Measurements from ENCODE around the gene ANKMY2. TPM values are rescaled to one million over a fixed set of nuclear protein-coding genes. Genes with fewer than 3 reads are reported as not detected.

Gene ANKMY2
- total RNA-seq, 1 donor from 2014 or later = 68.5 TPM

DNA sequence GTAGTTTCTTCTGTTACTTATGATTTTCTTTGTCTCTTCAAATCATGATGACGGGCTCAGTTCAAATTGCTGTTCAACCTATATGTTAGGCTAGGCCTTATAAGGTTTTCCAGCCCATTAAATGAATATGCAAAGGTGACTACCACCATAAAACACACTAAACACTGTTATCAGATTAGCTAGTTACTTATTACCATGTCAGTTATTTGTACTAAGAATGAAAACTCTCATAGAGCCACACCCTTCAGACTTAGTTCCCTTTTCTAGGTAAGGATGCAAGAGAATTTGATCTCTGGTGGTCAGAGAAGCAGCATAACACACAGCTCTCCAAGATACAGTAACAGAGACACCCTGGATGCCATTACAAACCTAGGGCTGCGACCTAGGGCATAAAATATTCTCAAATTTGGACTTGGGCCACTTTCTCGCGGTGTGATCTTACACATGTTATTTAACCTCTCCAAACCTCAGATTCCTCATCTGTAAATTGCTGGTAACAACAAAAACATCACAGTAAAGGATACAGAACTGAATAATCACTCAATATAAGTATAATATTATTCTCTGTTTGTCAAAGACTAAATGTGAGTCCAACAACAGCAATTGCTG lies 35.6 kb downstream of the ANKMY2 start:
- Histone ChIP-seq H3K4me3 (no peak overlapping the region), H3K27ac (no peak overlapping the region), H4K20me1 (ENCODE audit: low read depth) (no peaks in the 10 kb centered on the region), H3K27me3 (no peaks in the 10 kb centered on the region), H2AFZ (replicated peaks) (no peak overlapping the region), H3K36me3 (no peaks in the 10 kb centered on the region), H3K4me1 (no peaks in the 10 kb centered on the region), H3K4me2 (no peak overlapping the region), H3K79me2 (ENCODE audit: low read depth) (no peaks in the 10 kb centered on the region), H3K9ac (no peak overlapping the region), H3K9me3 (ENCODE audit: low read depth) (no peaks in the 10 kb centered on the region), H3F3A (ENCODE audit: low read depth) (no peaks in the 10 kb centered on the region)
- Mint-ChIP-seq H3K36me3 (peaks cover 28% of the 10 kb centered on the region), H3K9me3 (no peaks in the 10 kb centered on the region), H3K4me1 (no peaks in the 10 kb centered on the region), H3K27ac (no peak overlapping the region), H3K4me3 (no peak overlapping the region), H3K27me3 (ENCODE audit: insufficient read depth, low read depth) (no peaks in the 10 kb centered on the region)
- DNase-seq (ENCODE audit: low spot score) = no peak
- TF ChIP-seq EZH2phosphoT487 (IDR thresholded peaks at IDR 0.05) (no peak), EZH2 (IDR thresholded peaks at IDR 0.05) (no peak)
- TF ChIP-seq, protein P1, sequence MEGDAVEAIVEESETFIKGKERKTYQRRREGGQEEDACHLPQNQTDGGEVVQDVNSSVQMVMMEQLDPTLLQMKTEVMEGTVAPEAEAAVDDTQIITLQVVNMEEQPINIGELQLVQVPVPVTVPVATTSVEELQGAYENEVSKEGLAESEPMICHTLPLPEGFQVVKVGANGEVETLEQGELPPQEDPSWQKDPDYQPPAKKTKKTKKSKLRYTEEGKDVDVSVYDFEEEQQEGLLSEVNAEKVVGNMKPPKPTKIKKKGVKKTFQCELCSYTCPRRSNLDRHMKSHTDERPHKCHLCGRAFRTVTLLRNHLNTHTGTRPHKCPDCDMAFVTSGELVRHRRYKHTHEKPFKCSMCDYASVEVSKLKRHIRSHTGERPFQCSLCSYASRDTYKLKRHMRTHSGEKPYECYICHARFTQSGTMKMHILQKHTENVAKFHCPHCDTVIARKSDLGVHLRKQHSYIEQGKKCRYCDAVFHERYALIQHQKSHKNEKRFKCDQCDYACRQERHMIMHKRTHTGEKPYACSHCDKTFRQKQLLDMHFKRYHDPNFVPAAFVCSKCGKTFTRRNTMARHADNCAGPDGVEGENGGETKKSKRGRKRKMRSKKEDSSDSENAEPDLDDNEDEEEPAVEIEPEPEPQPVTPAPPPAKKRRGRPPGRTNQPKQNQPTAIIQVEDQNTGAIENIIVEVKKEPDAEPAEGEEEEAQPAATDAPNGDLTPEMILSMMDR (IDR thresholded peaks at IDR 0.05) = no peak

DNA sequence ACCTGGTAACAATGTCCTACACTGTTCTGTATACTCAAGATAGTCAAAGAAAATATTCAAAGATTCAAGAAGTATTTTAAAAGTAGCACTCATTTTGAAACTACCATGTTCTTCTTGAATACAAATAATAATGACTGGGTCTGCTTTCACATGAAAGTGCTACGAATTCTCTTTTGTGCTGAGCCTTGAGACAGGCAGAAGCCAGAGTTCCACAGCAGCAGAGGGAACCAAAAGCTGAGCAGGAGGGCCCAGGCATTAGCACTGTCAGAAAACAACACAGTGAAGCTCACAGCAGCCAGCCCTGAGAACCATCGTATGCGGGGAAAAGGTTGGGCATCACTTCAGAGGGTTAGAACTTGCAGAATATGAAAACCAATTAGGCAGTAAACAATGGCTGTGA lies 38.9 kb downstream of the ANKMY2 start:
- TF ChIP-seq EZH2phosphoT487 (IDR thresholded peaks at IDR 0.05) (no peak), EZH2 (IDR thresholded peaks at IDR 0.05) (no peak)
- TF ChIP-seq, protein P1 (IDR thresholded peaks at IDR 0.05) = no peak
- Histone ChIP-seq H3K4me1 (no peaks in the 10 kb centered on the region), H3K36me3 (peaks cover 10% of the 10 kb centered on the region), H3K27ac (no peak overlapping the region), H2AFZ (replicated peaks) (no peak overlapping the region), H4K20me1 (ENCODE audit: low read depth) (no peaks in the 10 kb centered on the region), H3K4me2 (no peak overlapping the region), H3K79me2 (ENCODE audit: low read depth) (no peaks in the 10 kb centered on the region), H3K27me3 (no peaks in the 10 kb centered on the region), H3F3A (ENCODE audit: low read depth) (no peaks in the 10 kb centered on the region), H3K9ac (no peak overlapping the region), H3K9me3 (ENCODE audit: low read depth) (no peaks in the 10 kb centered on the region), H3K4me3 (no peak overlapping the region)
- DNase-seq (ENCODE audit: low spot score) = no peak
- H3K27me3 Mint-ChIP-seq (ENCODE audit: insufficient read depth, low read depth) = no peaks in the 10 kb centered on the region
- H3K4me1 Mint-ChIP-seq = no peaks in the 10 kb centered on the region
- peaks cover 35% of the 10 kb centered on the region for H3K36me3 Mint-ChIP-seq
- no peak overlapping the region for H3K27ac Mint-ChIP-seq
- no peak overlapping the region for H3K4me3 Mint-ChIP-seq
- no peaks in the 10 kb centered on the region for H3K9me3 Mint-ChIP-seq

DNA sequence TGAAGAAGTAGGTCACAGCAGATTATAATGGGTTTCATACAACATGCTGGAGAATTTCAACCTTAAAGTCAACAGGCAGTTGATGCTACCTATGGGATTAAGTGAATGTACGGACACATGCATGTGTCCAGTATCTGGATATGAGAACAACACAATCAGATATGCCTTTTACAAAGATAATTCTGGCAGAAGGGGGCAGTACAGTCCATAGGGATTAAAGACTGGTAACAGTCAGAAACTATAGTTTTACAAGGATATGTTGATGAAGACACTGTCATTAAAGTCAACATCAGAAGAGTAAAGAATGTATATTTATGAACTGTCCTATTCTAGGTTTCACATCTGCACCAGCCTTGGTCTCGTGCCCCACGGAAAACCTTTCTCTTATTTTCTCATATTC lies 41.5 kb downstream of the ANKMY2 start:
- no peaks in the 10 kb centered on the region for H4K20me1 ChIP-seq (ENCODE audit: low read depth)
- no peak overlapping the region for H3K4me3 ChIP-seq
- Mint-ChIP-seq H3K27ac (no peak overlapping the region), H3K4me3 (no peak overlapping the region), H3K4me1 (no peaks in the 10 kb centered on the region), H3K9me3 (no peaks in the 10 kb centered on the region), H3K27me3 (ENCODE audit: insufficient read depth, low read depth) (no peaks in the 10 kb centered on the region), H3K36me3 (peaks cover 42% of the 10 kb centered on the region)
- TF ChIP-seq, protein P1 (IDR thresholded peaks at IDR 0.05) = no peak
- no peak for TF ChIP-seq EZH2phosphoT487 (IDR thresholded peaks at IDR 0.05)
- no peak for TF ChIP-seq EZH2 (IDR thresholded peaks at IDR 0.05)
- peaks cover 3% of the 10 kb centered on the region for H3F3A ChIP-seq (ENCODE audit: low read depth)
- no peaks in the 10 kb centered on the region for H3K4me1 ChIP-seq
- H2AFZ ChIP-seq (replicated peaks) = no peak overlapping the region
- no peak overlapping the region for H3K4me2 ChIP-seq
- no peaks in the 10 kb centered on the region for H3K9me3 ChIP-seq (ENCODE audit: low read depth)
- DNase-seq (ENCODE audit: low spot score) = no peak
- H3K9ac ChIP-seq = no peak overlapping the region
- no peak overlapping the region for H3K27ac ChIP-seq
- H3K27me3 ChIP-seq = no peaks in the 10 kb centered on the region
- peaks cover 12% of the 10 kb centered on the region for H3K36me3 ChIP-seq
- H3K79me2 ChIP-seq (ENCODE audit: low read depth) = no peaks in the 10 kb centered on the region
